ENCODE results near the gene USP9X.
"Not testable (repeated sequence)": the region's sequence is repeated elsewhere in the genome, so short reads cannot be mapped to it uniquely, and the experiment has no call there.

Gene USP9X

GRCh38 chrX:41128955-41129354, 43.7 kb downstream of the USP9X start:
- no peak for DNase-seq (ENCODE audit: low read depth in 2 of 2)

- no peak for DNase-seq (ENCODE audit: low read depth in 2 of 2)
These were observed 46.5 kb downstream of the USP9X start for GRCh38 chrX:41131766-41132165.

- no peak for DNase-seq (ENCODE audit: low read depth in 2 of 2)
These were observed 48.3 kb downstream of the USP9X start for GRCh38 chrX:41133551-41133950.

GRCh38 chrX:41137589-41137988, 52.3 kb downstream of the USP9X start:
- DNase-seq (ENCODE audit: low read depth in 2 of 2): no peak

GRCh38 chrX:41142130-41142910, 57.1 kb downstream of the USP9X start:
- no peak for DNase-seq (ENCODE audit: low read depth in 2 of 2)

- DNase-seq (ENCODE audit: low read depth in 2 of 2): no peak
These were observed 59.6 kb downstream of the USP9X start for GRCh38 chrX:41144873-41145272.

- DNase-seq (ENCODE audit: low read depth in 2 of 2): no peak
These were observed 60.8 kb downstream of the USP9X start for GRCh38 chrX:41145920-41146608.

GRCh38 chrX:41148553-41148952, 63.3 kb downstream of the USP9X start:
- no peak for DNase-seq (ENCODE audit: low read depth in 2 of 2)

GRCh38 chrX:41150043-41150442, 64.8 kb downstream of the USP9X start:
- no peak for DNase-seq (ENCODE audit: low read depth in 2 of 2)

- not testable (repeated sequence) for DNase-seq (ENCODE audit: low read depth in 2 of 2)
These were observed 66.5 kb downstream of the USP9X start for GRCh38 chrX:41151726-41152125.

GRCh38 chrX:41152221-41152620, 67.0 kb downstream of the USP9X start:
- no peak for DNase-seq (ENCODE audit: low read depth in 2 of 2)

- no peak for DNase-seq (ENCODE audit: low read depth in 2 of 2)
These were observed 68.2 kb downstream of the USP9X start for GRCh38 chrX:41153448-41153847.

GRCh38 chrX:41153957-41154356, 68.7 kb downstream of the USP9X start:
- no peak for DNase-seq (ENCODE audit: low read depth in 2 of 2)

GRCh38 chrX:41164449-41164848, 79.2 kb downstream of the USP9X start:
- DNase-seq (ENCODE audit: low read depth in 2 of 2): no peak

- DNase-seq (ENCODE audit: low read depth in 2 of 2): no peak
These were observed 82.6 kb downstream of the USP9X start for GRCh38 chrX:41167888-41168287.

- no peak for DNase-seq (ENCODE audit: low read depth in 2 of 2)
These were observed 91.0 kb downstream of the USP9X start for GRCh38 chrX:41176263-41176662.

GRCh38 chrX:41177297-41177696, 92.1 kb downstream of the USP9X start:
- no peak for DNase-seq (ENCODE audit: low read depth in 2 of 2)

GRCh38 chrX:41178201-41178600, 93.0 kb downstream of the USP9X start:
- no peak for DNase-seq (ENCODE audit: low read depth in 2 of 2)

GRCh38 chrX:41180194-41180908, 95.1 kb downstream of the USP9X start:
- DNase-seq (ENCODE audit: low read depth in 2 of 2): peak; percentile 6 to 9

GRCh38 chrX:41184312-41184711, 99.1 kb downstream of the USP9X start:
- DNase-seq (ENCODE audit: low read depth in 2 of 2): no peak

GRCh38 chrX:41186946-41187345, 101.7 kb downstream of the USP9X start:
- DNase-seq (ENCODE audit: low read depth in 2 of 2): not testable (repeated sequence)

GRCh38 chrX:41189156-41189555, 103.9 kb downstream of the USP9X start:
- DNase-seq (ENCODE audit: low read depth in 2 of 2): no peak

- no peak for DNase-seq (ENCODE audit: low read depth in 2 of 2)
These were observed 107.6 kb downstream of the USP9X start for GRCh38 chrX:41192880-41193279.
